Caco-2 (cell line): ENCODE results near the gene CNGA3. TPM values are rescaled to one million over a fixed set of nuclear protein-coding genes. Genes with fewer than 3 reads are reported as not detected.
"Not testable (repeated sequence)": the region's sequence is repeated elsewhere in the genome, so short reads cannot be mapped to it uniquely, and the experiment has no call there.

Experiments used
- BruUV-seq: library from RNA; stranded (reverse); fragments of 400-500 nt; replicated peaks from 2 replicates; lab custom pipeline; 2021; lab: Mats Ljungman, UMichigan
- CTCF ChIA-PET: fragments of 300-600 bp; sonication (Branson Sonifier 250); formaldehyde crosslinking; loops from one replicate; lab custom pipeline; 2022; ENCODE audit warnings: antibody characterized with exemption; lab: Charles Lee
- POLR2A ChIA-PET: fragments of 300-600 bp; sonication (Branson Sonifier 250); formaldehyde crosslinking; loops from one replicate; lab custom pipeline; 2022; ENCODE audit warnings: antibody characterized with exemption; lab: Charles Lee
- DNase-seq, 2 experiments: peaks; one replicate each; pipeline versions ENCODE4 v3.0.0 to v3.0.0-alpha.2; 2020 to 2022
- H3K27me3 ChIP-seq: replicated peaks from 2 replicates; pipeline ENCODE4 v1.6.0; 2011; ENCODE audit warnings: low read length; ENCODE audit not compliant: control insufficient read depth, insufficient read depth
- H3K36me3 ChIP-seq: 2 replicates; pipeline ENCODE4 v1.5.1; 2011; ENCODE audit warnings: low read length; ENCODE audit not compliant: control insufficient read depth, insufficient read depth
- H3K4me1 ChIP-seq: fragments of 250-450 bp; sonication (Bioruptor Pico); 2 replicates; pipeline ENCODE4 v1.5.1; 2020; ENCODE audit warnings: mild to moderate bottlenecking
- H3K4me3 ChIP-seq: 2 replicates; pipeline ENCODE4 v1.5.1; 2011; ENCODE audit warnings: low read depth, mild to moderate bottlenecking, control low read depth, low read length
- H3K9me3 ChIP-seq: fragments of 250-450 bp; sonication (Bioruptor Pico); 2 replicates; pipeline ENCODE4 v1.5.1; 2020; ENCODE audit warnings: mild to moderate bottlenecking, moderate library complexity
- H3K27ac Mint-ChIP-seq: one replicate; pipeline ENCODE4 v1.8.0; 2022; ENCODE audit warnings: mixed read lengths; ENCODE audit not compliant: unreplicated experiment
- H3K27me3 Mint-ChIP-seq: one replicate; pipeline ENCODE4 v1.8.0; 2022; ENCODE audit warnings: mixed read lengths; ENCODE audit not compliant: insufficient read depth, unreplicated experiment
- H3K36me3 Mint-ChIP-seq: one replicate; pipeline ENCODE4 v1.8.0; 2022; ENCODE audit warnings: mild to moderate bottlenecking, mixed read lengths; ENCODE audit not compliant: insufficient read depth, unreplicated experiment
- H3K4me1 Mint-ChIP-seq: one replicate; pipeline ENCODE4 v1.8.0; 2022; ENCODE audit warnings: low read depth, mixed read lengths; ENCODE audit not compliant: unreplicated experiment
- H3K4me3 Mint-ChIP-seq: one replicate; pipeline ENCODE4 v1.8.0; 2022; ENCODE audit warnings: mild to moderate bottlenecking, moderate library complexity, mixed read lengths; ENCODE audit not compliant: unreplicated experiment
- H3K9me3 Mint-ChIP-seq: one replicate; pipeline ENCODE4 v1.8.0; 2022; ENCODE audit warnings: mixed read lengths; ENCODE audit not compliant: unreplicated experiment
- intact Hi-C: fragments of 100-400 bp; cut with micrococcal nuclease; formaldehyde crosslinking; loops from one replicate; pipeline ENCODE4 v1.10.0; 2022; ENCODE audit not compliant: unreplicated experiment
- total RNA-seq: library from RNA; stranded (reverse); gene quantifications from 2 replicates; pipeline ENCODE4 v1.2.3, GENCODE V29; 2022
- TF ChIP-seq, protein P1 (sequence below), 2 experiments: fragments of 200-600 bp in 1 of 2; IDR thresholded peaks; 1 replicate in 1 of 2; 2 replicates in 1 of 2; pipeline versions ENCODE4 v1.5.1 to v1.8.0; 2011 to 2022; ENCODE audit warnings: antibody characterized with exemption in 1 of 2, control low read depth in 1 of 2, inconsistent platforms in 1 of 2, low read depth in 1 of 2, low read length in 1 of 2, mild to moderate bottlenecking in 1 of 2, moderate library complexity in 1 of 2; ENCODE audit not compliant: insufficient read depth in 1 of 2, severe bottlenecking in 1 of 2, unreplicated experiment in 1 of 2

Gene CNGA3
- total RNA-seq, 1 experiment from 2014 or later = not detected

DNA sequence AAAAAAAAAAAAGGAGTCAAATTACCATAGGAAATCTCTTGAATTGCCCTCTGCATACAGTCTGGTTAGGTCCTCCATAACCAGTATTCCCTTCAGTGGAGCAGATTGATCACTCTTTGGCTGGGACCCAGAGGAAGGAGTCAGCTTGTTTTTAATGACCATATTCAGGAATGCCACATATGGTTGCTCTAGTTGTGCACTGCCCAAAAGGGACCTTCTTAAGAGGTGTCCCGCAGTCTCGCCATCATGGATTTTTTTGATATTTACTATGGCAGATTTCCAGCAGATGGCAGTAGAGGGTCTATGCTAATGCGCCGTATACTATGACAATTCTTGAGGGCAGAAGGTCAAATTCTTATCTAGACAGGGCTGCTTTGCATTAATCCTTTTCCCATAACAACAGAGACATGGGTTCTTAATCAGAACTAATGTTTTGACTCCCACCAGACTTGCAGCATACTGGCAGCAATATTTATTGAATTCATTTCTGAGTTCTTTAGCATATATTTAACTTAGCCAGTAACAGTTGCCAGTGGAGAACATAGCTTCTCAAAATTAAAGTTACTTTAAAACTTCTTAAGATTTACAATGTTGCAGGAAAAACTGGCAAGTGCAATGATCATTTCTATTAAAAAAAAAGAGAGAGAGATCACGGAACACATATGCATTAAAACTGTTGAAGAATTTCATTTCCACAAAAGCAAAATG, 66.6 kb downstream of the CNGA3 start:
- peak in 1 of 2 experiments; percentile 83 for DNase-seq
- POLR2A ChIA-PET = no interaction called here
- CTCF ChIA-PET = no interaction called here
- Mint-ChIP-seq H3K36me3 (no peaks in the 10 kb centered on the region), H3K4me3 (no peak overlapping the region), H3K27me3 (no peaks in the 10 kb centered on the region), H3K27ac (no peak overlapping the region), H3K9me3 (peaks cover 8% of the 10 kb centered on the region), H3K4me1 (peaks cover 4% of the 10 kb centered on the region)
- BruUV-seq = no TSS peak
- no peaks in the 10 kb centered on the region for H3K9me3 ChIP-seq
- H3K4me3 ChIP-seq = no peak overlapping the region
- intact Hi-C loops = loop anchor here (1.0 to 10.0 kb wide), 6 partner anchors 32 to 424 kb away; partner anchors contain the start of genes COA5 and UNC50
- no peaks in the 10 kb centered on the region for H3K36me3 ChIP-seq
- no peaks in the 10 kb centered on the region for H3K27me3 ChIP-seq
- 0 out of 2 replicates have a peak, but pooled peaks cover 3% of the 10 kb centered on the region for H3K4me1 ChIP-seq
- TF ChIP-seq, protein P1, sequence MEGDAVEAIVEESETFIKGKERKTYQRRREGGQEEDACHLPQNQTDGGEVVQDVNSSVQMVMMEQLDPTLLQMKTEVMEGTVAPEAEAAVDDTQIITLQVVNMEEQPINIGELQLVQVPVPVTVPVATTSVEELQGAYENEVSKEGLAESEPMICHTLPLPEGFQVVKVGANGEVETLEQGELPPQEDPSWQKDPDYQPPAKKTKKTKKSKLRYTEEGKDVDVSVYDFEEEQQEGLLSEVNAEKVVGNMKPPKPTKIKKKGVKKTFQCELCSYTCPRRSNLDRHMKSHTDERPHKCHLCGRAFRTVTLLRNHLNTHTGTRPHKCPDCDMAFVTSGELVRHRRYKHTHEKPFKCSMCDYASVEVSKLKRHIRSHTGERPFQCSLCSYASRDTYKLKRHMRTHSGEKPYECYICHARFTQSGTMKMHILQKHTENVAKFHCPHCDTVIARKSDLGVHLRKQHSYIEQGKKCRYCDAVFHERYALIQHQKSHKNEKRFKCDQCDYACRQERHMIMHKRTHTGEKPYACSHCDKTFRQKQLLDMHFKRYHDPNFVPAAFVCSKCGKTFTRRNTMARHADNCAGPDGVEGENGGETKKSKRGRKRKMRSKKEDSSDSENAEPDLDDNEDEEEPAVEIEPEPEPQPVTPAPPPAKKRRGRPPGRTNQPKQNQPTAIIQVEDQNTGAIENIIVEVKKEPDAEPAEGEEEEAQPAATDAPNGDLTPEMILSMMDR (IDR thresholded peaks at IDR 0.05; ENCODE audit: insufficient read depth in 1 of 2, low read depth in 1 of 2, low read length in 1 of 2, severe bottlenecking in 1 of 2, unreplicated experiment in 1 of 2) = peak; percentile 71 to 76

DNA sequence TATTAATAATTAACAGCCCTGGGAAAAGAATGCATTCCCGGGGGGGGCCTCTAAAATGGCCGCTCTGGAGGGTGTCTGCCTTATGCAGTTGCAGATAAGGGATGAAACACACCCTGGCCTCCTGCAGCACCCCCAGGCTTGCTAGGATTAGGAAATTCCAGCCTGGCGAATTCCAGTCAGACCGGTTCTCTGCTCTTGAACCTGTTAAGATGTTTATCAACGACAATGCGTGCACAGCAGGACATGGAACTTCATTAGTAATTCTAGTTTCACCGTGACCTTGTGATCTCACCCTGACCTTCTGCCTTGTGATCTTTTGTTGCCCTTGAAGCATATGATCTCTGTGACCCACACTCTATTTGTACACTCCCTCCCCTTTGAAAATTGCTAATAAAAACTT, 68.0 kb downstream of the CNGA3 start:
- H3K4me1 ChIP-seq, POLR2A ChIA-PET, H3K27me3 Mint-ChIP-seq, H3K4me1 Mint-ChIP-seq, CTCF ChIA-PET, H3K9me3 Mint-ChIP-seq, H3K36me3 ChIP-seq, H3K9me3 ChIP-seq, H3K4me3 ChIP-seq, H3K27ac Mint-ChIP-seq, BruUV-seq, H3K4me3 Mint-ChIP-seq, H3K27me3 ChIP-seq, H3K36me3 Mint-ChIP-seq: not testable (repeated sequence)
- DNase-seq = peak; percentile 54 to 56
- intact Hi-C loops = loop anchor here (10.0 kb wide), 1 partner anchor 141 kb away; no protein-coding TSS in a partner anchor

DNA sequence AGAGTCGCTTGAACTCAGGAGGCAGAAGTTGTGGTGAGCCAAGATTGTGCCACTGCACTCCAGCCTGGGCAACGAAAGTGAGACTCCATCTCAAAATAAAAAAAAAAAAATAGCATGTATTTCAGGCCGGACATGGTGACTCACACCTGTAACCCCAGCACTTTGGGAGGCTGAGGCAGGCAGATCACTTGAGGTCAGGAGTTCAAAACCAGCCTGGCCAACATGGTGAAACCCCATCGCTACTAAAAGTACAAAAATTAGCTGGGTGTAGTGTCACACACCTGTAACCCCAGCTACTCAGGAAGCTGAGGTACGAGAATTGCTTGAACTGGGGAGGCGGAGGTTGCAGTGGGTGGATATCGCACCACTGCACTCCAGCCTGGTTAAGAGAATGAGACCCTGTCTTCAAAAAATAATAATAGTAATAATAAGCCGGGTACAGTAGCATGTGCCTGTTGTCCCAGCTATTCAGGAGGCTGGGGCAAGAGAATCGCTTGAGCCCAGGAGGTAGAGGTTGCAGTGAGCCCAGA, 69.5 kb downstream of the CNGA3 start:
- H3K27me3 Mint-ChIP-seq, H3K4me3 Mint-ChIP-seq, H3K27me3 ChIP-seq, H3K27ac Mint-ChIP-seq, DNase-seq, H3K4me1 ChIP-seq, H3K9me3 Mint-ChIP-seq, CTCF ChIA-PET, H3K4me1 Mint-ChIP-seq, H3K4me3 ChIP-seq, H3K9me3 ChIP-seq, POLR2A ChIA-PET, H3K36me3 ChIP-seq, H3K36me3 Mint-ChIP-seq, BruUV-seq: not testable (repeated sequence)
- intact Hi-C loops = loop anchor here (10.0 kb wide), 1 partner anchor 139 kb away; no protein-coding TSS in a partner anchor
